HCT116 (cell line): ENCODE measurements around the gene MED15.

Experiments
- CTCF ChIP-seq, 3 experiments: fragments of 200-600 bp in 1 of 3; sonication (generic) in 1 of 3; IDR thresholded peaks in 2 of 3; conservative IDR thresholded peaks in 1 of 3; 2 replicates each; pipeline ENCODE4 v1.5.1; 2012 to 2017; ENCODE audit warnings: low read depth in 2 of 3, low read length in 2 of 3, antibody characterized with exemption in 1 of 3, borderline replicate concordance in 1 of 3, control low read depth in 1 of 3, mild to moderate bottlenecking in 1 of 3, mixed read lengths in 1 of 3, mixed run types in 1 of 3, moderate library complexity in 1 of 3; ENCODE audit not compliant: insufficient read depth in 1 of 3
- POLR2AphosphoS5 ChIP-seq: IDR thresholded peaks from 2 replicates; pipeline ENCODE4 v1.6.1; 2011; ENCODE audit warnings: mild to moderate bottlenecking, low read depth, low read length, moderate library complexity

- TF ChIP-seq POLR2AphosphoS5 (no peak), CTCF (IDR thresholded peaks at IDR 0.05 in 2 of 3, conservative IDR thresholded peaks at IDR 0.05 in 1 of 3; ENCODE audit: borderline replicate concordance in 1 of 3, insufficient read depth in 1 of 3, low read depth in 2 of 3, low read length in 2 of 3) (no peak)
Measured at GRCh38 chr22:20573176-20573832, 65.9 kb downstream of the MED15 start.
